ENCODE results near the gene PACRG. TPM values are rescaled to one million over a fixed set of nuclear protein-coding genes. Genes with fewer than 3 reads are reported as not detected.

Gene PACRG
- total and polyA plus RNA-seq, 5 donors from 2014 or later, result 0.44 to 1.2 (median 0.87) TPM; not detected in 2

DNA sequence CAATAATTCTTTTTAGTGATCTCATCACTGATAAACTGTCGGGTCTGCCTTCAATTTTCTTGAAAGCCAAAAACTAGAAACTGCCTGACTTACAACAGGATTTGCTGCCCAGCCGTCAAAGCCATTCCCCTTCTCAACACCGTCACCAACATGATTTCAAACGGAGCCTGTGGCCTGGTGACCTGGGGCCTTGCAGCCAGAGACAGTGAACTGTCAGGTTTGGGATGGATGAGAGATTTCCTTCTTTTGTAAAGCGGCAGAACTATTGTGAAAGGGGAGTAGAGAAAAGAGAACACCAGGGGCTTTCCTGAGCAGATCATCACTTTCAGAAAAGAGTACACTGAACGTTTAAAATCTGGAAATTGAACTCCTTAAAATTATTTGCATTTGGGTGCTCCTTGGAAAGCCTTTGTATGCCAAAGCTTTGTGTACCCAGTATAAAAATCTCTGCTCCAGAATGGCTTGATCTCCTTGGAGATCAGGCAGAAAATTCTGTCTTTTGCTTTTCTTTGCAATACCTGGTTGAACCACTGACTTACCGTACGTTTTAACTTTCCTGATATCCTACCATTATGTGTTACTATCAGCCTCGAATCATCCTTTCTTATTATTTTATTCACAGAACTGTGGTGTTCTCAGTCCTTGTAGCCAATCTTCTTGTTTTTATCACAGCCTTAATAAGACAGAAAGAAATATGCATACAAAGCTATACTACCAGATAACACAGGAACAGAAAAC is 125.2 kb downstream of the PACRG start:
- Mint-ChIP-seq H3K9me3 (peaks cover 0 to 4% (median 1%) of the 10 kb centered on the region in 7 donors), H3K27me3 (no peaks in the 10 kb centered on the region), H3K36me3 (no peaks in the 10 kb centered on the region), H3K27ac (no peak overlapping the region), H3K4me1 (peaks cover 0 to under 1% (median 0%) of the 10 kb centered on the region in 4 donors), H3K4me3 (no peak overlapping the region)
- ATAC-seq (ENCODE audit: low read depth in 2 of 2) (no peak), DNase-seq (no peak)
- Histone ChIP-seq H3K4me1 (ENCODE audit: control insufficient read depth, insufficient read depth, low read length, poor library complexity, severe bottlenecking) (no peaks in the 10 kb centered on the region), H3K36me3 (ENCODE audit: control insufficient read depth, insufficient read depth, low read length) (no peaks in the 10 kb centered on the region), H3K9me3 (ENCODE audit: control insufficient read depth in 2 of 2, low read length in 2 of 2) (no peaks in the 10 kb centered on the region), H3K27ac (ENCODE audit: insufficient read depth, low read length, poor library complexity, severe bottlenecking) (no peak overlapping the region), H3K4me3 (ENCODE audit: low read depth, low read length) (no peak overlapping the region), H3K27me3 (ENCODE audit: control insufficient read depth, insufficient read depth, low read length) (no peaks in the 10 kb centered on the region)

DNA sequence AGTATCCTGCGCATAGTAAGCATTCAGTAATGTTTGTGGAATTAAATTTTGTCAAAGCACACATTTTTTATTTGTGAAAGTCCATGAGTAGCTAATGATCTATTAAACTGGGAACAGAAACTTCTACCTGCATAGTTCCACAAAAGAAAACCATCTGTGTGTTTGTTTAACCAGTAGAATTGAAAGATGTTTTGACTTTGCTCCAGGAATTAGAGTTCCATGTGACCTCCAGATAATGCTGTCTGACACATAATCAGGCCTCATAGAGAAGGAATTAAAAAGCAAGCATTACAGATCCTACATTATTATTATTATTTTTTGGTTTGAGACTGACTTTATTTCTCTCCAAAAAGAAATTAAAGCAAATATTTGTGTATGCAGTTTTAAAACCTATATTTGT is 126.5 kb downstream of the PACRG start:
- H3K4me3 ChIP-seq (ENCODE audit: low read depth, low read length), result no peak overlapping the region
- ATAC-seq (ENCODE audit: low read depth in 2 of 2) (no peak), DNase-seq (no peak)
- no peaks in the 10 kb centered on the region for H3K4me1 ChIP-seq (ENCODE audit: control insufficient read depth, insufficient read depth, low read length, poor library complexity, severe bottlenecking)
- H3K4me1 Mint-ChIP-seq, result peaks cover 0 to 1% (median 0%) of the 10 kb centered on the region in 4 donors
- no peaks in the 10 kb centered on the region for H3K36me3 ChIP-seq (ENCODE audit: control insufficient read depth, insufficient read depth, low read length)
- no peaks in the 10 kb centered on the region for H3K36me3 Mint-ChIP-seq
- H3K4me3 Mint-ChIP-seq, result no peak overlapping the region
- H3K27me3 Mint-ChIP-seq, result no peaks in the 10 kb centered on the region
- no peak overlapping the region for H3K27ac ChIP-seq (ENCODE audit: insufficient read depth, low read length, poor library complexity, severe bottlenecking)
- no peaks in the 10 kb centered on the region for H3K27me3 ChIP-seq (ENCODE audit: control insufficient read depth, insufficient read depth, low read length)
- H3K27ac Mint-ChIP-seq, result no peak overlapping the region
- H3K9me3 ChIP-seq (ENCODE audit: control insufficient read depth in 2 of 2, low read length in 2 of 2), result no peaks in the 10 kb centered on the region
- H3K9me3 Mint-ChIP-seq, result peaks cover 0 to 7% (median 2%) of the 10 kb centered on the region in 7 donors

DNA sequence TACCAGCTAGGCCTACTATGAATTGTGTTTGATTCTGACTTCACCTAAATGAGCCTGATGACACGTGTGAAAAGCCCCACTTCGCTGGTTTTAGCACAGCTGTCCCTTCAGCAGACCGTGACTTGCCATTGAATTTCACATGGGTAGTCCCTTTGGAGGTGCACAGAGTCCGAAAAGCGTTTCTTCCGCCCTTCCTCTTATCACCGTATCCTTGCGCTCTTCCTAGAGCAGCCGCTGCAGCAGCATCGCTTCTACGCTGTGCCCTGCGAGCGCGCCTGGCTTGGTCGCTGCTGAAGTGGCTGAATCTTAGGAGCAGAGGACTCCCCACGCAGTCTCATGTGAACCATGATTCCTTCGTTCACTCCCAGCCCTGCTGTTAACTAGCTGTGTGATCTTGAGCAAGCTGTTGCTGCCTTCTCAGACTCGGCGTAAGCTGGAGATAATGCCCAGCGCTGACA is 127.0 kb downstream of the PACRG start:
- ATAC-seq (ENCODE audit: low read depth in 2 of 2), result no peak
- no peak overlapping the region for H3K4me3 Mint-ChIP-seq
- no peaks in the 10 kb centered on the region for H3K36me3 ChIP-seq (ENCODE audit: control insufficient read depth, insufficient read depth, low read length)
- H3K9me3 Mint-ChIP-seq, result peaks cover 0 to 7% (median 2%) of the 10 kb centered on the region in 7 donors
- no peak overlapping the region for H3K4me3 ChIP-seq (ENCODE audit: low read depth, low read length)
- H3K4me1 Mint-ChIP-seq, result peaks cover 0 to 1% (median 0%) of the 10 kb centered on the region in 4 donors
- H3K36me3 Mint-ChIP-seq, result no peaks in the 10 kb centered on the region
- H3K27ac ChIP-seq (ENCODE audit: insufficient read depth, low read length, poor library complexity, severe bottlenecking), result no peak overlapping the region
- DNase-seq, result no peak
- H3K4me1 ChIP-seq (ENCODE audit: control insufficient read depth, insufficient read depth, low read length, poor library complexity, severe bottlenecking), result no peaks in the 10 kb centered on the region
- H3K27me3 ChIP-seq (ENCODE audit: control insufficient read depth, insufficient read depth, low read length), result no peaks in the 10 kb centered on the region
- H3K27me3 Mint-ChIP-seq, result no peaks in the 10 kb centered on the region
- peak overlapping the region in 1 of 3 donors; percentile 8 for H3K27ac Mint-ChIP-seq
- H3K9me3 ChIP-seq (ENCODE audit: control insufficient read depth in 2 of 2, low read length in 2 of 2), result no peaks in the 10 kb centered on the region

DNA sequence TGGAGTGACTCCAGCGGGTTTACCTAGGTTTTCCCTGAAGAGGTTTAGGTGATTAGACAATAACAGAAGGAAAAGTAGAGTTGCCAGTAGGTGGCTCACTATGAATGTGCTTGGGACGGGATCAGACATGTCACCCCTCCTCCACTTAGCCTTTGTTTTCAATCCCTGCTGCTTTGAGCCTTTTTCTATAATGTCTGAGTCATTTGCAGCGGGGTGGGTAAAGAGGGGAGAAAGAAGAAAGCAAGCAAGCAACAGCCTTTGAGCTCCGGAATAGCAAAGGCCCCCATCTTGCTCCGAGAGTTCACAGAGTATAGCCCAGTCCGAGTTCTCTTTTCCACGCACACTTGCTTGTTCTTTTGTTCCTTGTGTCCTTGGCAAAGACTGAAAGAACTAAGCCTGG is 129.1 kb downstream of the PACRG start:
- H3K27ac Mint-ChIP-seq, result no peak overlapping the region
- Histone ChIP-seq H3K4me3 (ENCODE audit: low read depth, low read length) (no peak overlapping the region), H3K27ac (ENCODE audit: insufficient read depth, low read length, poor library complexity, severe bottlenecking) (no peak overlapping the region), H3K9me3 (ENCODE audit: control insufficient read depth in 2 of 2, low read length in 2 of 2) (no peaks in the 10 kb centered on the region), H3K27me3 (ENCODE audit: control insufficient read depth, insufficient read depth, low read length) (no peaks in the 10 kb centered on the region), H3K4me1 (ENCODE audit: control insufficient read depth, insufficient read depth, low read length, poor library complexity, severe bottlenecking) (no peaks in the 10 kb centered on the region), H3K36me3 (ENCODE audit: control insufficient read depth, insufficient read depth, low read length) (no peaks in the 10 kb centered on the region)
- peaks cover 0 to 1% (median 0%) of the 10 kb centered on the region in 4 donors for H3K4me1 Mint-ChIP-seq
- H3K36me3 Mint-ChIP-seq, result no peaks in the 10 kb centered on the region
- ATAC-seq (ENCODE audit: low read depth in 2 of 2), result no peak
- no peak for DNase-seq
- H3K4me3 Mint-ChIP-seq, result no peak overlapping the region
- H3K9me3 Mint-ChIP-seq, result peaks cover 0 to 6% (median 0%) of the 10 kb centered on the region in 7 donors
- H3K27me3 Mint-ChIP-seq, result no peaks in the 10 kb centered on the region

DNA sequence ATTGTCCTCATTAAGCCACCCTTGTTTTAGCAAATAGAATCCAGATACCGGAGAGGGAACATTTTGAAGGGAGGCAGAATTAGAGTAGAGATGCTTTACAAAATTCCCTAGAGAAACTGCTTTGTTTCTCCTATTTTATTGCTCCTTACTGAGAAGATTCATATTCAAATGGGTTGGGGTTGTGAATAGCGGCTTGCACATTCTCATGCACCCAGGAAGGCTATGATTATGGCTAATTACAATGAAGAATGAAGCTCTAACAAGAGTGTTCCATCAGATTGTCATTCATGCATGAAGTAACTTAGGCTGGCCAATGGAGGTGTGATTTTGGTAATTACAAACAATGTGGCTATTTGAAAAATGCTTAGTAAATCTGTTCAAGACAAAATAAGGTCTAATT is 129.6 kb downstream of the PACRG start:
- Histone ChIP-seq H3K27me3 (ENCODE audit: control insufficient read depth, insufficient read depth, low read length) (no peaks in the 10 kb centered on the region), H3K9me3 (ENCODE audit: control insufficient read depth in 2 of 2, low read length in 2 of 2) (no peaks in the 10 kb centered on the region), H3K4me1 (ENCODE audit: control insufficient read depth, insufficient read depth, low read length, poor library complexity, severe bottlenecking) (no peaks in the 10 kb centered on the region), H3K27ac (ENCODE audit: insufficient read depth, low read length, poor library complexity, severe bottlenecking) (no peak overlapping the region), H3K36me3 (ENCODE audit: control insufficient read depth, insufficient read depth, low read length) (no peaks in the 10 kb centered on the region), H3K4me3 (ENCODE audit: low read depth, low read length) (no peak overlapping the region)
- Mint-ChIP-seq H3K27me3 (no peaks in the 10 kb centered on the region), H3K9me3 (peaks cover 0 to 6% (median 0%) of the 10 kb centered on the region in 7 donors), H3K4me3 (no peak overlapping the region), H3K4me1 (peaks cover 0 to 1% (median 0%) of the 10 kb centered on the region in 4 donors), H3K36me3 (no peaks in the 10 kb centered on the region), H3K27ac (no peak overlapping the region)
- ATAC-seq (ENCODE audit: low read depth in 2 of 2), result no peak
- DNase-seq, result no peak

DNA sequence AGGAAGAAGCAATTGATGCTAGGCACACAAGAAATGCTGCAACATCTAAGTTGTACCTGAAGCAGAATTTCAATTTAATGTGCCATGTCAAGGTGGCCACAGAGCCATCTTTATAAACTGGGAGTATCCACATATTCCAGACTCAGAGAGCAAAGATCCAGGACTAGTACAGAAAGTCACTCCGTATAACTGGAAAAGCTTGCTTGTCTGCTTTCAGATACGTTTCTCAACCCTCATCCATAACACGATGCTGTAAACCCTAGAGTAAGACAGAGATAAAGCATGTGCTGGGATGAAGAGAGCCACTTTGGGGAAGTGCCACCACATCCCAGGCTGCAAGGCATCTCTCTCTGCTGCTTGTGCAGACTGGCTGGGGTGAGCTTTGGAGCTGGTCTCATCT is 134.7 kb downstream of the PACRG start:
- ATAC-seq (ENCODE audit: low read depth in 2 of 2) (no peak), DNase-seq (no peak)
- Mint-ChIP-seq H3K27me3 (peaks cover 4% of the 10 kb centered on the region), H3K36me3 (no peaks in the 10 kb centered on the region), H3K4me3 (no peak overlapping the region), H3K27ac (no peak overlapping the region), H3K4me1 (peaks cover 0 to 1% (median 0%) of the 10 kb centered on the region in 4 donors), H3K9me3 (peaks cover 0 to 3% (median 0%) of the 10 kb centered on the region in 7 donors)
- Histone ChIP-seq H3K4me3 (ENCODE audit: low read depth, low read length) (no peak overlapping the region), H3K27ac (ENCODE audit: insufficient read depth, low read length, poor library complexity, severe bottlenecking) (no peak overlapping the region), H3K4me1 (ENCODE audit: control insufficient read depth, insufficient read depth, low read length, poor library complexity, severe bottlenecking) (no peaks in the 10 kb centered on the region), H3K36me3 (ENCODE audit: control insufficient read depth, insufficient read depth, low read length) (no peaks in the 10 kb centered on the region), H3K27me3 (ENCODE audit: control insufficient read depth, insufficient read depth, low read length) (no peaks in the 10 kb centered on the region), H3K9me3 (ENCODE audit: control insufficient read depth in 2 of 2, low read length in 2 of 2) (no peaks in the 10 kb centered on the region)

DNA sequence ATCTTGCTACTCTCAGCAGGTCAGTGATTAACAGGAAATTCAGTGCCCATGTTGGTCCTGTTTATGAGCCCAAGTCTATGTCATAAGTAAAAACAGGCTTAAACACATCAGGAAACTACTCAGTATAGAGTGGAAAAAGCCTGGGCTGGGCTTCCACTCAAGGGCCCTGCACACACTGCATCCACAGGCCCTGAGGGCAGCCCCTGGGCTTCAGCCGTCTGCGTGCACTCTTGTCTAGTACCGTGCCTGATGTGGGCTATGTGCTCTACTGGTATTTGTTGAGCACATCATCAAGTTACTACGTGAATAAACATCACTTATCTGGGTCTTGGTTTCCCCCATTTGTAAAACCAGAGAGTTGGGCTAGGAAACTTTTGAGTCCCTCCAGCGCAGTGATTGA is 135.2 kb downstream of the PACRG start:
- no peak for DNase-seq
- H3K27me3 Mint-ChIP-seq, result peaks cover 4% of the 10 kb centered on the region
- Histone ChIP-seq H3K4me1 (ENCODE audit: control insufficient read depth, insufficient read depth, low read length, poor library complexity, severe bottlenecking) (no peaks in the 10 kb centered on the region), H3K9me3 (ENCODE audit: control insufficient read depth in 2 of 2, low read length in 2 of 2) (no peaks in the 10 kb centered on the region), H3K36me3 (ENCODE audit: control insufficient read depth, insufficient read depth, low read length) (no peaks in the 10 kb centered on the region), H3K27ac (ENCODE audit: insufficient read depth, low read length, poor library complexity, severe bottlenecking) (no peak overlapping the region), H3K27me3 (ENCODE audit: control insufficient read depth, insufficient read depth, low read length) (no peaks in the 10 kb centered on the region), H3K4me3 (ENCODE audit: low read depth, low read length) (no peak overlapping the region)
- no peak overlapping the region for H3K27ac Mint-ChIP-seq
- peaks cover 0 to 3% (median 0%) of the 10 kb centered on the region in 7 donors for H3K9me3 Mint-ChIP-seq
- no peaks in the 10 kb centered on the region for H3K36me3 Mint-ChIP-seq
- ATAC-seq (ENCODE audit: low read depth in 2 of 2), result no peak
- no peak overlapping the region for H3K4me3 Mint-ChIP-seq
- H3K4me1 Mint-ChIP-seq, result peaks cover 0 to 1% (median 0%) of the 10 kb centered on the region in 4 donors

DNA sequence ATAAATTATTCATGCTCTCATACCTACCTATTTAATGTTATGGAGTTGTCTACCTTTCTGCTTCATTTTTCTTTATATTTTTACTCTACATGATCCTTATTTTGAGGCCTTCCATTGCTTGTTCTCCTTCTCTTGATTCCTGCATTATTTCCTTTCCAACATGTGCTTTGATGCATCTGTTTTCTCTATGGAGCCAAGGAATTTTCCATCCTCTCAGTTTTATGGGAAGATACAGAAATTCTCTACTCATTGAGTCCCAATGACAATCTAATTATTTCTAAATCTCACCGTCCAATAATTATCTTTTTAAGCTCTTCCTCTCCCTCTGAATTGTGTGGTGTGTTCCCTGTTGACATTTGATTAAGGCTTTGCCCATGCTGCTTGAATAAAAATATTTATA is 136.0 kb downstream of the PACRG start:
- no peak overlapping the region for H3K4me3 ChIP-seq (ENCODE audit: low read depth, low read length)
- H3K4me1 Mint-ChIP-seq, result no peaks in the 10 kb centered on the region
- no peak overlapping the region for H3K27ac Mint-ChIP-seq
- no peak overlapping the region for H3K4me3 Mint-ChIP-seq
- peaks cover 4% of the 10 kb centered on the region for H3K27me3 Mint-ChIP-seq
- no peaks in the 10 kb centered on the region for H3K27me3 ChIP-seq (ENCODE audit: control insufficient read depth, insufficient read depth, low read length)
- H3K9me3 Mint-ChIP-seq, result peaks cover 0 to 2% (median 0%) of the 10 kb centered on the region in 7 donors
- ATAC-seq (ENCODE audit: low read depth in 2 of 2) (no peak), DNase-seq (no peak)
- no peak overlapping the region for H3K27ac ChIP-seq (ENCODE audit: insufficient read depth, low read length, poor library complexity, severe bottlenecking)
- no peaks in the 10 kb centered on the region for H3K36me3 ChIP-seq (ENCODE audit: control insufficient read depth, insufficient read depth, low read length)
- no peaks in the 10 kb centered on the region for H3K9me3 ChIP-seq (ENCODE audit: control insufficient read depth in 2 of 2, low read length in 2 of 2)
- H3K36me3 Mint-ChIP-seq, result no peaks in the 10 kb centered on the region
- no peaks in the 10 kb centered on the region for H3K4me1 ChIP-seq (ENCODE audit: control insufficient read depth, insufficient read depth, low read length, poor library complexity, severe bottlenecking)
